Neural progenitor cell (in vitro differentiated cells): ENCODE measurements around the gene ABHD13. TPM values are rescaled to one million over a fixed set of nuclear protein-coding genes. Genes with fewer than 3 reads are reported as not detected.

ENCODE experiments used
- DNase-seq: peaks from one replicate; pipeline ENCODE4 v3.0.0-alpha.2; 2016; ENCODE audit warnings: low spot score
- H2AFZ ChIP-seq: fragments of 200-600 bp; sonication (generic); replicated peaks from 2 replicates; pipeline ENCODE4 v1.6.1; 2016; ENCODE audit warnings: antibody characterized with exemption
- H3F3A ChIP-seq: fragments of 200-600 bp; sonication (generic); 2 replicates; pipeline ENCODE4 v1.6.1; 2016; ENCODE audit warnings: antibody characterized with exemption, low read depth
- H3K27ac ChIP-seq: fragments of 200-600 bp; sonication (generic); 2 replicates; pipeline ENCODE4 v1.5.1; 2016; ENCODE audit warnings: mild to moderate bottlenecking
- H3K27me3 ChIP-seq: fragments of 200-600 bp; sonication (generic); 2 replicates; pipeline ENCODE4 v1.6.1; 2016; ENCODE audit warnings: mild to moderate bottlenecking, moderate library complexity
- H3K36me3 ChIP-seq: fragments of 200-600 bp; sonication (generic); 2 replicates; pipeline ENCODE4 v1.5.1; 2016
- H3K4me1 ChIP-seq: fragments of 200-600 bp; sonication (generic); 2 replicates; pipeline ENCODE4 v1.6.1; 2016; ENCODE audit warnings: mixed run types
- H3K4me2 ChIP-seq: fragments of 200-600 bp; sonication (generic); 2 replicates; pipeline ENCODE4 v1.6.1; 2016
- H3K4me3 ChIP-seq: fragments of 200-600 bp; sonication (generic); 2 replicates; pipeline ENCODE4 v1.5.1; 2016
- H3K79me2 ChIP-seq: fragments of 200-600 bp; sonication (generic); 2 replicates; pipeline ENCODE4 v1.6.1; 2016; ENCODE audit warnings: low read depth
- H3K9ac ChIP-seq: fragments of 200-600 bp; sonication (generic); 2 replicates; pipeline ENCODE4 v1.6.1; 2016
- H3K9me3 ChIP-seq: fragments of 200-600 bp; sonication (generic); 2 replicates; pipeline ENCODE4 v1.5.1; 2016; ENCODE audit warnings: low read depth
- H4K20me1 ChIP-seq: fragments of 200-600 bp; sonication (generic); 2 replicates; pipeline ENCODE4 v1.6.1; 2016; ENCODE audit warnings: low read depth
- H3K27ac Mint-ChIP-seq: 3 replicates; pipeline ENCODE4 v1.8.0; 2021; ENCODE audit warnings: mixed read lengths
- H3K27me3 Mint-ChIP-seq: 2 replicates; pipeline ENCODE4 v1.8.0; 2022; ENCODE audit warnings: low read depth, mild to moderate bottlenecking, inconsistent platforms, moderate library complexity, mixed read lengths; ENCODE audit not compliant: insufficient read depth
- H3K36me3 Mint-ChIP-seq: 3 replicates; pipeline ENCODE4 v1.8.0; 2021; ENCODE audit warnings: mixed read lengths
- H3K4me1 Mint-ChIP-seq: 3 replicates; pipeline ENCODE4 v1.8.0; 2021; ENCODE audit warnings: mixed read lengths
- H3K4me3 Mint-ChIP-seq: 3 replicates; pipeline ENCODE4 v1.8.0; 2021; ENCODE audit warnings: mild to moderate bottlenecking, moderate library complexity, mixed read lengths
- H3K9me3 Mint-ChIP-seq: 3 replicates; pipeline ENCODE4 v1.8.0; 2020; ENCODE audit warnings: mixed read lengths
- EZH2 ChIP-seq: fragments of 200-600 bp; sonication (generic); IDR thresholded peaks from 2 replicates; pipeline ENCODE4 v1.6.1; 2017; ENCODE audit warnings: antibody characterized with exemption, mild to moderate bottlenecking, moderate library complexity
- EZH2phosphoT487 ChIP-seq: fragments of 200-600 bp; sonication (generic); IDR thresholded peaks from 2 replicates; pipeline ENCODE4 v1.6.1; 2017; ENCODE audit warnings: antibody characterized with exemption
- total RNA-seq: library from RNA; depleted of rRNA; stranded (reverse); fragments of >200 nt; gene quantifications from 2 replicates; pipeline ENCODE4 v1.2.3, GENCODE V29; 2015; ENCODE audit warnings: low replicate concordance
- TF ChIP-seq, protein P1 (sequence below): fragments of 200-600 bp; sonication (generic); IDR thresholded peaks from 2 replicates; pipeline ENCODE4 v1.5.1; 2017; ENCODE audit warnings: antibody characterized with exemption, mild to moderate bottlenecking

The ABHD13 gene
- total RNA-seq, 1 donor from 2014 or later: 17.6 TPM

- DNase-seq: no peak
- H3K36me3 Mint-ChIP-seq: no peaks in the 10 kb centered on the region
- no peaks in the 10 kb centered on the region for H3K27me3 ChIP-seq
- H3K27ac ChIP-seq: no peak overlapping the region
- no peak overlapping the region for H3K27ac Mint-ChIP-seq
- no peaks in the 10 kb centered on the region for H3K9me3 Mint-ChIP-seq
- no peak overlapping the region for H3K4me3 ChIP-seq
- no peaks in the 10 kb centered on the region for H4K20me1 ChIP-seq
- no peak overlapping the region for H2AFZ ChIP-seq
- no peak for TF ChIP-seq EZH2phosphoT487
- TF ChIP-seq, protein P1, sequence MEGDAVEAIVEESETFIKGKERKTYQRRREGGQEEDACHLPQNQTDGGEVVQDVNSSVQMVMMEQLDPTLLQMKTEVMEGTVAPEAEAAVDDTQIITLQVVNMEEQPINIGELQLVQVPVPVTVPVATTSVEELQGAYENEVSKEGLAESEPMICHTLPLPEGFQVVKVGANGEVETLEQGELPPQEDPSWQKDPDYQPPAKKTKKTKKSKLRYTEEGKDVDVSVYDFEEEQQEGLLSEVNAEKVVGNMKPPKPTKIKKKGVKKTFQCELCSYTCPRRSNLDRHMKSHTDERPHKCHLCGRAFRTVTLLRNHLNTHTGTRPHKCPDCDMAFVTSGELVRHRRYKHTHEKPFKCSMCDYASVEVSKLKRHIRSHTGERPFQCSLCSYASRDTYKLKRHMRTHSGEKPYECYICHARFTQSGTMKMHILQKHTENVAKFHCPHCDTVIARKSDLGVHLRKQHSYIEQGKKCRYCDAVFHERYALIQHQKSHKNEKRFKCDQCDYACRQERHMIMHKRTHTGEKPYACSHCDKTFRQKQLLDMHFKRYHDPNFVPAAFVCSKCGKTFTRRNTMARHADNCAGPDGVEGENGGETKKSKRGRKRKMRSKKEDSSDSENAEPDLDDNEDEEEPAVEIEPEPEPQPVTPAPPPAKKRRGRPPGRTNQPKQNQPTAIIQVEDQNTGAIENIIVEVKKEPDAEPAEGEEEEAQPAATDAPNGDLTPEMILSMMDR: no peak
- TF ChIP-seq EZH2: no peak
- no peaks in the 10 kb centered on the region for H3K79me2 ChIP-seq
- H3K4me1 ChIP-seq: no peaks in the 10 kb centered on the region
- no peaks in the 10 kb centered on the region for H3K9me3 ChIP-seq
- H3K36me3 ChIP-seq: no peaks in the 10 kb centered on the region
- H3K4me1 Mint-ChIP-seq: peaks cover 10% of the 10 kb centered on the region
- no peaks in the 10 kb centered on the region for H3F3A ChIP-seq
- H3K27me3 Mint-ChIP-seq: peaks cover 3% of the 10 kb centered on the region
- H3K4me3 Mint-ChIP-seq: no peak overlapping the region
- no peak overlapping the region for H3K9ac ChIP-seq
- no peak overlapping the region for H3K4me2 ChIP-seq
Observed at GRCh38 chr13:108274718-108275117, 56.5 kb downstream of the ABHD13 start.

GRCh38 chr13:108276060-108276459, 57.9 kb downstream of the ABHD13 start:
- Mint-ChIP-seq H3K27me3 (peaks cover 3% of the 10 kb centered on the region), H3K36me3 (no peaks in the 10 kb centered on the region), H3K9me3 (no peaks in the 10 kb centered on the region), H3K4me1 (no peaks in the 10 kb centered on the region), H3K4me3 (no peak overlapping the region), H3K27ac (no peak overlapping the region)
- H3K27me3 ChIP-seq: no peaks in the 10 kb centered on the region
- H3K27ac ChIP-seq: no peak overlapping the region
- no peak overlapping the region for H3K9ac ChIP-seq
- H2AFZ ChIP-seq: no peak overlapping the region
- H3F3A ChIP-seq: no peaks in the 10 kb centered on the region
- H3K4me3 ChIP-seq: no peak overlapping the region
- H4K20me1 ChIP-seq: no peaks in the 10 kb centered on the region
- H3K79me2 ChIP-seq: no peaks in the 10 kb centered on the region
- no peaks in the 10 kb centered on the region for H3K36me3 ChIP-seq
- H3K9me3 ChIP-seq: no peaks in the 10 kb centered on the region
- TF ChIP-seq, protein P1: no peak
- TF ChIP-seq EZH2 (no peak), EZH2phosphoT487 (no peak)
- no peak overlapping the region for H3K4me2 ChIP-seq
- no peak for DNase-seq
- H3K4me1 ChIP-seq: no peaks in the 10 kb centered on the region

- Histone ChIP-seq H3K4me2 (no peak overlapping the region), H3K27ac (no peak overlapping the region), H3K4me3 (no peak overlapping the region), H3F3A (no peaks in the 10 kb centered on the region), H2AFZ (no peak overlapping the region), H3K79me2 (no peaks in the 10 kb centered on the region), H3K36me3 (no peaks in the 10 kb centered on the region), H3K27me3 (no peaks in the 10 kb centered on the region), H3K9me3 (no peaks in the 10 kb centered on the region), H3K9ac (no peak overlapping the region), H3K4me1 (no peaks in the 10 kb centered on the region), H4K20me1 (no peaks in the 10 kb centered on the region)
- H3K27me3 Mint-ChIP-seq: peaks cover 3% of the 10 kb centered on the region
- no peak overlapping the region for H3K27ac Mint-ChIP-seq
- TF ChIP-seq EZH2 (no peak), EZH2phosphoT487 (no peak)
- TF ChIP-seq, protein P1: no peak
- DNase-seq: no peak
- H3K4me3 Mint-ChIP-seq: no peak overlapping the region
- no peaks in the 10 kb centered on the region for H3K36me3 Mint-ChIP-seq
- no peaks in the 10 kb centered on the region for H3K9me3 Mint-ChIP-seq
- H3K4me1 Mint-ChIP-seq: no peaks in the 10 kb centered on the region
Observed at GRCh38 chr13:108278466-108278865, 60.3 kb downstream of the ABHD13 start.
